GM19397 (cell line): ENCODE measurements around the gene URGCP.
"Not testable (repeated sequence)": the region's sequence is repeated elsewhere in the genome, so short reads cannot be mapped to it uniquely, and the experiment has no call there.

Experiments
- ATAC-seq: cut with Tn5 transposase; IDR thresholded peaks from one replicate; pipeline ENCODE4 v1.9.1; 2021; ENCODE audit warnings: mild to moderate bottlenecking, moderate library complexity; ENCODE audit not compliant: unreplicated experiment

The URGCP gene

GRCh38 chr7:43922726-43923125, 16.3 kb upstream of the URGCP start:
- ATAC-seq: no peak

- no peak for ATAC-seq
These were observed 15.0 kb upstream of the URGCP start for GRCh38 chr7:43921423-43921822.

- no peak for ATAC-seq
These were observed 9.5 kb upstream of the URGCP start for GRCh38 chr7:43915907-43916306.

- no peak for ATAC-seq
These were observed 8.4 kb upstream of the URGCP start for GRCh38 chr7:43914795-43915194.

GRCh38 chr7:43905956-43906330, 453 bp downstream of the URGCP start:
- no peak for ATAC-seq

- ATAC-seq: no peak
These were observed 1.0 kb downstream of the URGCP start for GRCh38 chr7:43905209-43905946.

- ATAC-seq: no peak
These were observed 1.7 kb downstream of the URGCP start for GRCh38 chr7:43904533-43905208.

GRCh38 chr7:43902542-43903054, 3.8 kb downstream of the URGCP start:
- no peak for ATAC-seq

- not testable (repeated sequence) for ATAC-seq
These were observed 7.8 kb downstream of the URGCP start for GRCh38 chr7:43898571-43898970.

- ATAC-seq: no peak
These were observed 10.5 kb downstream of the URGCP start for GRCh38 chr7:43895847-43896415.

GRCh38 chr7:43891069-43891955, 15.1 kb downstream of the URGCP start:
- ATAC-seq: no peak

GRCh38 chr7:43890468-43890867, 15.9 kb downstream of the URGCP start:
- ATAC-seq: no peak

GRCh38 chr7:43888993-43889945, 17.1 kb downstream of the URGCP start:
- ATAC-seq: no peak

- ATAC-seq: no peak
These were observed 21.8 kb downstream of the URGCP start for GRCh38 chr7:43884617-43885016.

GRCh38 chr7:43884209-43884608, 22.2 kb downstream of the URGCP start:
- no peak for ATAC-seq

GRCh38 chr7:43880596-43880995, 25.8 kb downstream of the URGCP start:
- no peak for ATAC-seq

- ATAC-seq: no peak
These were observed 26.9 kb downstream of the URGCP start for GRCh38 chr7:43879477-43879876.

GRCh38 chr7:43878867-43879266, 27.5 kb downstream of the URGCP start:
- no peak for ATAC-seq

GRCh38 chr7:43877968-43878864, 28.2 kb downstream of the URGCP start:
- ATAC-seq: no peak
